ENCODE data around the gene TPPP2. TPM values are rescaled to one million over a fixed set of nuclear protein-coding genes. Genes with fewer than 3 reads are reported as not detected.

Gene TPPP2
- polyA plus RNA-seq, 1 donor from 2014 or later, result not detected

DNA sequence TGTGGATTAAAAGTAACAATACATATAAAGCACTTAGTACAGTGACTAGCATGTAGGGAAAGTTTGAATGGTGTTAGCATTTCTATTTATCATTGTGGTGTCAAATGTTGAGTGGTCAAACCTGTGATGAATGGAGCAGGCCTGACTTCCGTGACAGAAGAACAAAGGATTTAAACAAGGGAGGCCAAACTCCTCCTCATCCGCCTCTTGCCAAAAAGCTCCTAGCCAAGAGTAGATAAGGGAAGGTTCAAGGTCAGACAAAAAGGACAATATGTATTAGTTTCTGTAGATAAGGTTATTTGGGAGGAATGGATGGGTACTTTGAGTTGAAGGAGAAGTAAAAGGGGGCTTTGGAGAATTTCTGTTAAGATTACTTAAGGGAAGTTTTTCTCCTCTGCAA, 18.6 kb downstream of the TPPP2 start:
- Histone ChIP-seq H3K36me3 (ENCODE audit: insufficient read depth, low read length) (no peaks in the 10 kb centered on the region), H4K20me1 (ENCODE audit: insufficient read depth) (no peaks in the 10 kb centered on the region), H3F3A (ENCODE audit: insufficient read depth, low read length, poor library complexity, severe bottlenecking) (no peaks in the 10 kb centered on the region), H2AFZ (ENCODE audit: low read depth, low read length) (no peak overlapping the region), H3K9ac (ENCODE audit: low read length) (no peak overlapping the region), H3K9me2 (ENCODE audit: insufficient read depth, low read length) (no peaks in the 10 kb centered on the region), H3K4me2 (ENCODE audit: low read length) (no peak overlapping the region), H3K9me3 (ENCODE audit: low read length) (no peaks in the 10 kb centered on the region), H3K79me2 (replicated peaks; ENCODE audit: insufficient read depth, low read length) (no peaks in the 10 kb centered on the region), H3K27ac (ENCODE audit: low read length) (no peak overlapping the region), H3K27me3 (ENCODE audit: insufficient read depth, low read depth, low read length) (no peaks in the 10 kb centered on the region), H3K4me3 (ENCODE audit: low read length) (no peak overlapping the region)
- TF ChIP-seq TAF1 (IDR thresholded peaks at IDR 0.05; ENCODE audit: low read depth) (no peak), SMC3 (conservative IDR thresholded peaks at IDR 0.05; ENCODE audit: poor library complexity) (no peak), EP300 (conservative IDR thresholded peaks at IDR 0.05; ENCODE audit: poor library complexity, severe bottlenecking) (no peak), RAD21 (conservative IDR thresholded peaks at IDR 0.05) (no peak), EZH2 (IDR thresholded peaks at IDR 0.05; ENCODE audit: borderline replicate concordance, insufficient read depth, low read length, poor library complexity, severe bottlenecking) (no peak), MXI1 (conservative IDR thresholded peaks at IDR 0.05; ENCODE audit: poor library complexity, severe bottlenecking) (no peak), POLR2AphosphoS5 (IDR thresholded peaks at IDR 0.05) (no peak)
- TF ChIP-seq, protein P1, sequence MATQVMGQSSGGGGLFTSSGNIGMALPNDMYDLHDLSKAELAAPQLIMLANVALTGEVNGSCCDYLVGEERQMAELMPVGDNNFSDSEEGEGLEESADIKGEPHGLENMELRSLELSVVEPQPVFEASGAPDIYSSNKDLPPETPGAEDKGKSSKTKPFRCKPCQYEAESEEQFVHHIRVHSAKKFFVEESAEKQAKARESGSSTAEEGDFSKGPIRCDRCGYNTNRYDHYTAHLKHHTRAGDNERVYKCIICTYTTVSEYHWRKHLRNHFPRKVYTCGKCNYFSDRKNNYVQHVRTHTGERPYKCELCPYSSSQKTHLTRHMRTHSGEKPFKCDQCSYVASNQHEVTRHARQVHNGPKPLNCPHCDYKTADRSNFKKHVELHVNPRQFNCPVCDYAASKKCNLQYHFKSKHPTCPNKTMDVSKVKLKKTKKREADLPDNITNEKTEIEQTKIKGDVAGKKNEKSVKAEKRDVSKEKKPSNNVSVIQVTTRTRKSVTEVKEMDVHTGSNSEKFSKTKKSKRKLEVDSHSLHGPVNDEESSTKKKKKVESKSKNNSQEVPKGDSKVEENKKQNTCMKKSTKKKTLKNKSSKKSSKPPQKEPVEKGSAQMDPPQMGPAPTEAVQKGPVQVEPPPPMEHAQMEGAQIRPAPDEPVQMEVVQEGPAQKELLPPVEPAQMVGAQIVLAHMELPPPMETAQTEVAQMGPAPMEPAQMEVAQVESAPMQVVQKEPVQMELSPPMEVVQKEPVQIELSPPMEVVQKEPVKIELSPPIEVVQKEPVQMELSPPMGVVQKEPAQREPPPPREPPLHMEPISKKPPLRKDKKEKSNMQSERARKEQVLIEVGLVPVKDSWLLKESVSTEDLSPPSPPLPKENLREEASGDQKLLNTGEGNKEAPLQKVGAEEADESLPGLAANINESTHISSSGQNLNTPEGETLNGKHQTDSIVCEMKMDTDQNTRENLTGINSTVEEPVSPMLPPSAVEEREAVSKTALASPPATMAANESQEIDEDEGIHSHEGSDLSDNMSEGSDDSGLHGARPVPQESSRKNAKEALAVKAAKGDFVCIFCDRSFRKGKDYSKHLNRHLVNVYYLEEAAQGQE (IDR thresholded peaks at IDR 0.05; ENCODE audit: borderline replicate concordance), result no peak
- TF ChIP-seq, protein P2, sequence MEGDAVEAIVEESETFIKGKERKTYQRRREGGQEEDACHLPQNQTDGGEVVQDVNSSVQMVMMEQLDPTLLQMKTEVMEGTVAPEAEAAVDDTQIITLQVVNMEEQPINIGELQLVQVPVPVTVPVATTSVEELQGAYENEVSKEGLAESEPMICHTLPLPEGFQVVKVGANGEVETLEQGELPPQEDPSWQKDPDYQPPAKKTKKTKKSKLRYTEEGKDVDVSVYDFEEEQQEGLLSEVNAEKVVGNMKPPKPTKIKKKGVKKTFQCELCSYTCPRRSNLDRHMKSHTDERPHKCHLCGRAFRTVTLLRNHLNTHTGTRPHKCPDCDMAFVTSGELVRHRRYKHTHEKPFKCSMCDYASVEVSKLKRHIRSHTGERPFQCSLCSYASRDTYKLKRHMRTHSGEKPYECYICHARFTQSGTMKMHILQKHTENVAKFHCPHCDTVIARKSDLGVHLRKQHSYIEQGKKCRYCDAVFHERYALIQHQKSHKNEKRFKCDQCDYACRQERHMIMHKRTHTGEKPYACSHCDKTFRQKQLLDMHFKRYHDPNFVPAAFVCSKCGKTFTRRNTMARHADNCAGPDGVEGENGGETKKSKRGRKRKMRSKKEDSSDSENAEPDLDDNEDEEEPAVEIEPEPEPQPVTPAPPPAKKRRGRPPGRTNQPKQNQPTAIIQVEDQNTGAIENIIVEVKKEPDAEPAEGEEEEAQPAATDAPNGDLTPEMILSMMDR (IDR thresholded peaks at IDR 0.05; ENCODE audit: poor library complexity, severe bottlenecking), result no peak

DNA sequence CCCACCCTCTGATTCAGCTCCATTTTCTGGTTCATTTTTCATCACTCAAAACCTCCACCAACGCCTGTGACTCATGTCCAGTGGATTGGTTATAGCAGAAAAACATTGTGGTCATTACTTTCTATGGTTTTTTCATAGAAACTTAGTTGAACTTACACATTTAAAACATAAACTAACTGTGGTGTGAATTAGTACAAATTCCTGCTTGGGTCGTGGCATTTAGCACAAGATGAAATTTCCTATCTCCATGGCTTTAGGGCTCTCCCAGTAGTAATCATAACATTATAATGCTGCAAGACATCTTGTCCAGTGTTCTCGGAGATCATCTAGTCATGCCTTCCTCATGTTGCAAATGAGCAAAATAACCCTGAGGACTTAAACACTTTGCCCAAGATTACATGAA, 19.3 kb downstream of the TPPP2 start:
- H3K79me2 ChIP-seq (replicated peaks; ENCODE audit: insufficient read depth, low read length), result no peaks in the 10 kb centered on the region
- no peaks in the 10 kb centered on the region for H3F3A ChIP-seq (ENCODE audit: insufficient read depth, low read length, poor library complexity, severe bottlenecking)
- TF ChIP-seq MXI1 (conservative IDR thresholded peaks at IDR 0.05; ENCODE audit: poor library complexity, severe bottlenecking) (no peak), EP300 (conservative IDR thresholded peaks at IDR 0.05; ENCODE audit: poor library complexity, severe bottlenecking) (no peak), EZH2 (IDR thresholded peaks at IDR 0.05; ENCODE audit: borderline replicate concordance, insufficient read depth, low read length, poor library complexity, severe bottlenecking) (no peak), SMC3 (conservative IDR thresholded peaks at IDR 0.05; ENCODE audit: poor library complexity) (no peak), RAD21 (conservative IDR thresholded peaks at IDR 0.05) (no peak), POLR2AphosphoS5 (IDR thresholded peaks at IDR 0.05) (no peak)
- TF ChIP-seq, protein P2 (IDR thresholded peaks at IDR 0.05; ENCODE audit: poor library complexity, severe bottlenecking), result no peak
- TF ChIP-seq, protein P1 (IDR thresholded peaks at IDR 0.05; ENCODE audit: borderline replicate concordance), result no peak
- no peak overlapping the region for H3K27ac ChIP-seq (ENCODE audit: low read length)
- H3K27me3 ChIP-seq (ENCODE audit: insufficient read depth, low read depth, low read length), result no peaks in the 10 kb centered on the region
- no peak overlapping the region for H3K4me3 ChIP-seq (ENCODE audit: low read length)
- H3K9me2 ChIP-seq (ENCODE audit: insufficient read depth, low read length), result no peaks in the 10 kb centered on the region
- H4K20me1 ChIP-seq (ENCODE audit: insufficient read depth), result no peaks in the 10 kb centered on the region
- no peak overlapping the region for H3K4me2 ChIP-seq (ENCODE audit: low read length)
- no peak overlapping the region for H3K9ac ChIP-seq (ENCODE audit: low read length)
- H2AFZ ChIP-seq (ENCODE audit: low read depth, low read length), result no peak overlapping the region
- H3K36me3 ChIP-seq (ENCODE audit: insufficient read depth, low read length), result no peaks in the 10 kb centered on the region
- H3K9me3 ChIP-seq (ENCODE audit: low read length), result no peaks in the 10 kb centered on the region

Data from neural cell (in vitro differentiated cells).